Neural cell (in vitro differentiated cells): Measurements from ENCODE around the gene MYBL2.

ENCODE experiments used
- EP300 ChIP-seq: fragments of 450-650 bp; conservative IDR thresholded peaks from 2 replicates; pipeline ENCODE4 v1.6.1; 2014; ENCODE audit warnings: antibody characterized with exemption, mild to moderate bottlenecking, moderate library complexity; ENCODE audit not compliant: poor library complexity, severe bottlenecking
- EZH2 ChIP-seq: fragments of 200-600, 300-800 bp; shearing (Covaris generic), sonication (generic); IDR thresholded peaks from 2 replicates; pipeline ENCODE4 v1.6.1; 2014; ENCODE audit warnings: antibody characterized with exemption, low read length, borderline replicate concordance, mild to moderate bottlenecking; ENCODE audit not compliant: insufficient read depth, poor library complexity, severe bottlenecking
- TF ChIP-seq, protein P1 (sequence below): fragments of 450-650 bp; IDR thresholded peaks from 2 replicates; pipeline ENCODE4 v1.5.1; 2014; ENCODE audit warnings: antibody characterized with exemption, mild to moderate bottlenecking, moderate library complexity; ENCODE audit not compliant: poor library complexity, severe bottlenecking

DNA sequence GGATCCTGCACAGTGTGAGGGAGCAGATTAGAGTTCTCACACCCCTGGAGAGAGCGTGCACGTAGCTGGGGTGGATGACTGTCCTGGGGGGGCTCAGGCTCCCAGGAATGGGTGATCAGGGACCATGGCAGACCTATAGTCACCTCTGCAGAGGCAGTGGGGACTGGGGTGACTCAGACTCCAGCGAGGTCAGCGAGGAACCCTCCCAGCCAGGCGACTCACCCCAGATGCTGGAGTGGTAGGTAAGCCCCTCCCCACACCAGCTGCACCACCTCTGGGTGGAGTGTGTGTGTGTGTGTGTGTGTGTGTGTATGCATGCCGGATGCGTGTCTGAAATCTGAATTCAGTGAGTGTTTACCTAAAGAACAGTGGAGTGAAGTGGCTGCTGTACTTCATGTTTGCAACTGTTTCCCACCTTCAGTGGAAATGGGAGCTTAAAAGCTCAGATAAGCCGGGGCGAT lies 77.3 kb downstream of the MYBL2 start:
- TF ChIP-seq, protein P1, sequence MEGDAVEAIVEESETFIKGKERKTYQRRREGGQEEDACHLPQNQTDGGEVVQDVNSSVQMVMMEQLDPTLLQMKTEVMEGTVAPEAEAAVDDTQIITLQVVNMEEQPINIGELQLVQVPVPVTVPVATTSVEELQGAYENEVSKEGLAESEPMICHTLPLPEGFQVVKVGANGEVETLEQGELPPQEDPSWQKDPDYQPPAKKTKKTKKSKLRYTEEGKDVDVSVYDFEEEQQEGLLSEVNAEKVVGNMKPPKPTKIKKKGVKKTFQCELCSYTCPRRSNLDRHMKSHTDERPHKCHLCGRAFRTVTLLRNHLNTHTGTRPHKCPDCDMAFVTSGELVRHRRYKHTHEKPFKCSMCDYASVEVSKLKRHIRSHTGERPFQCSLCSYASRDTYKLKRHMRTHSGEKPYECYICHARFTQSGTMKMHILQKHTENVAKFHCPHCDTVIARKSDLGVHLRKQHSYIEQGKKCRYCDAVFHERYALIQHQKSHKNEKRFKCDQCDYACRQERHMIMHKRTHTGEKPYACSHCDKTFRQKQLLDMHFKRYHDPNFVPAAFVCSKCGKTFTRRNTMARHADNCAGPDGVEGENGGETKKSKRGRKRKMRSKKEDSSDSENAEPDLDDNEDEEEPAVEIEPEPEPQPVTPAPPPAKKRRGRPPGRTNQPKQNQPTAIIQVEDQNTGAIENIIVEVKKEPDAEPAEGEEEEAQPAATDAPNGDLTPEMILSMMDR, result no peak
- TF ChIP-seq EP300 (no peak), EZH2 (no peak)
